Astrocyte (in vitro differentiated cells and primary cell): ENCODE measurements around the gene AMZ1. TPM values are rescaled to one million over a fixed set of nuclear protein-coding genes. Genes with fewer than 3 reads are reported as not detected.

ENCODE experiments used
- DNase-seq: peaks from one replicate; pipeline ENCODE4 v3.0.0-alpha.2; 2010; ENCODE audit warnings: low read depth
- FAIRE-seq: peaks from 2 replicates; lab custom pipeline; 2011; peaks lifted over from hg19 to GRCh38; lab: Jason Lieb, UNC
- H2AFZ ChIP-seq: 2 replicates; pipeline ENCODE4 v1.6.0; 2012; ENCODE audit warnings: low read depth, low read length, inconsistent platforms
- H3K27ac ChIP-seq: 2 replicates; pipeline ENCODE4 v1.5.1; 2011; ENCODE audit warnings: low read depth, low read length, inconsistent platforms
- H3K27me3 ChIP-seq: 2 replicates; pipeline ENCODE4 v1.6.0; 2011; ENCODE audit warnings: low read length, inconsistent platforms; ENCODE audit not compliant: insufficient read depth
- H3K36me3 ChIP-seq: 2 replicates; pipeline ENCODE4 v1.5.1; 2011; ENCODE audit warnings: low read length, inconsistent platforms; ENCODE audit not compliant: insufficient read depth
- H3K4me1 ChIP-seq: 2 replicates; pipeline ENCODE4 v1.5.1; 2011; ENCODE audit warnings: low read length, inconsistent platforms; ENCODE audit not compliant: insufficient read depth
- H3K4me2 ChIP-seq: 2 replicates; pipeline ENCODE4 v1.6.0; 2012; ENCODE audit warnings: low read length, inconsistent platforms
- H3K4me3 ChIP-seq: 2 replicates; pipeline ENCODE4 v1.5.1; 2011; ENCODE audit warnings: low read depth, mild to moderate bottlenecking, low read length, inconsistent platforms; ENCODE audit not compliant: insufficient read depth
- H3K79me2 ChIP-seq: 2 replicates; pipeline ENCODE4 v1.6.0; 2012; ENCODE audit warnings: mild to moderate bottlenecking, low read length, inconsistent platforms; ENCODE audit not compliant: insufficient read depth
- H3K9ac ChIP-seq: 2 replicates; pipeline ENCODE4 v1.6.0; 2012; ENCODE audit warnings: mild to moderate bottlenecking, low read length, inconsistent platforms
- H3K9me3 ChIP-seq: 2 replicates; pipeline ENCODE4 v1.5.1; 2012; ENCODE audit warnings: low read depth, mild to moderate bottlenecking, low read length, inconsistent platforms; ENCODE audit not compliant: insufficient read depth
- H4K20me1 ChIP-seq: 2 replicates; pipeline ENCODE4 v1.6.0; 2012; ENCODE audit warnings: low read length, inconsistent platforms; ENCODE audit not compliant: insufficient read depth
- H3K27ac Mint-ChIP-seq: one replicate; pipeline ENCODE4 v1.8.0; 2021; ENCODE audit warnings: mild to moderate bottlenecking, mixed read lengths; ENCODE audit not compliant: unreplicated experiment
- H3K27me3 Mint-ChIP-seq: one replicate; pipeline ENCODE4 v1.8.0; 2021; ENCODE audit warnings: low read depth, mixed read lengths; ENCODE audit not compliant: unreplicated experiment
- H3K36me3 Mint-ChIP-seq: one replicate; pipeline ENCODE4 v1.8.0; 2021; ENCODE audit warnings: low read depth, mixed read lengths; ENCODE audit not compliant: unreplicated experiment
- H3K4me1 Mint-ChIP-seq: one replicate; pipeline ENCODE4 v1.8.0; 2021; ENCODE audit warnings: low read depth, mixed read lengths; ENCODE audit not compliant: unreplicated experiment
- H3K4me3 Mint-ChIP-seq: one replicate; pipeline ENCODE4 v1.8.0; 2021; ENCODE audit warnings: mild to moderate bottlenecking, moderate library complexity, mixed read lengths; ENCODE audit not compliant: unreplicated experiment
- H3K9me3 Mint-ChIP-seq: one replicate; pipeline ENCODE4 v1.8.0; 2021; ENCODE audit warnings: mild to moderate bottlenecking, mixed read lengths; ENCODE audit not compliant: unreplicated experiment
- EZH2 ChIP-seq: IDR thresholded peaks from 2 replicates; pipeline ENCODE4 v1.6.1; 2012; ENCODE audit warnings: mild to moderate bottlenecking, low read length, inconsistent platforms; ENCODE audit not compliant: insufficient read depth
- total RNA-seq: library from RNA; stranded (reverse); gene quantifications from 2 replicates; pipeline ENCODE4 v1.2.1, GENCODE V29; 2021
- TF ChIP-seq, protein P1 (sequence below): IDR thresholded peaks from 2 replicates; pipeline ENCODE4 v1.5.1; 2011; ENCODE audit warnings: low read depth, mild to moderate bottlenecking, inconsistent platforms, low read length, moderate library complexity; ENCODE audit not compliant: insufficient read depth

AMZ1 gene
- total RNA-seq, 1 donor from 2014 or later: 3.4 TPM

GRCh38 chr7:2689343-2689847 is 1.4 kb downstream of the AMZ1 start:
- Histone ChIP-seq H2AFZ (no peak overlapping the region), H3K36me3 (no peaks in the 10 kb centered on the region), H3K4me1 (peaks cover 33% of the 10 kb centered on the region), H4K20me1 (peaks cover 5% of the 10 kb centered on the region), H3K4me3 (peak overlapping the region; percentile 49), H3K9me3 (no peaks in the 10 kb centered on the region), H3K9ac (no peak overlapping the region), H3K4me2 (peak overlapping the region; percentile 76), H3K79me2 (no peaks in the 10 kb centered on the region), H3K27ac (no peak overlapping the region), H3K27me3 (peaks cover 8% of the 10 kb centered on the region)
- H3K27ac Mint-ChIP-seq: peak overlapping the region; percentile 47
- peak overlapping the region; percentile 83 for H3K4me3 Mint-ChIP-seq
- FAIRE-seq: no peak
- no peaks in the 10 kb centered on the region for H3K9me3 Mint-ChIP-seq
- H3K4me1 Mint-ChIP-seq: peaks cover 13% of the 10 kb centered on the region
- no peak for DNase-seq
- peaks cover 3% of the 10 kb centered on the region for H3K36me3 Mint-ChIP-seq
- TF ChIP-seq, protein P1, sequence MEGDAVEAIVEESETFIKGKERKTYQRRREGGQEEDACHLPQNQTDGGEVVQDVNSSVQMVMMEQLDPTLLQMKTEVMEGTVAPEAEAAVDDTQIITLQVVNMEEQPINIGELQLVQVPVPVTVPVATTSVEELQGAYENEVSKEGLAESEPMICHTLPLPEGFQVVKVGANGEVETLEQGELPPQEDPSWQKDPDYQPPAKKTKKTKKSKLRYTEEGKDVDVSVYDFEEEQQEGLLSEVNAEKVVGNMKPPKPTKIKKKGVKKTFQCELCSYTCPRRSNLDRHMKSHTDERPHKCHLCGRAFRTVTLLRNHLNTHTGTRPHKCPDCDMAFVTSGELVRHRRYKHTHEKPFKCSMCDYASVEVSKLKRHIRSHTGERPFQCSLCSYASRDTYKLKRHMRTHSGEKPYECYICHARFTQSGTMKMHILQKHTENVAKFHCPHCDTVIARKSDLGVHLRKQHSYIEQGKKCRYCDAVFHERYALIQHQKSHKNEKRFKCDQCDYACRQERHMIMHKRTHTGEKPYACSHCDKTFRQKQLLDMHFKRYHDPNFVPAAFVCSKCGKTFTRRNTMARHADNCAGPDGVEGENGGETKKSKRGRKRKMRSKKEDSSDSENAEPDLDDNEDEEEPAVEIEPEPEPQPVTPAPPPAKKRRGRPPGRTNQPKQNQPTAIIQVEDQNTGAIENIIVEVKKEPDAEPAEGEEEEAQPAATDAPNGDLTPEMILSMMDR: no peak
- no peak for TF ChIP-seq EZH2
- peaks cover 19% of the 10 kb centered on the region for H3K27me3 Mint-ChIP-seq

- TF ChIP-seq, protein P1: no peak
- peak overlapping the region; percentile 94 for H3K27ac Mint-ChIP-seq
- peaks cover 5% of the 10 kb centered on the region for H4K20me1 ChIP-seq
- H3K4me1 ChIP-seq: peaks cover 33% of the 10 kb centered on the region
- no peaks in the 10 kb centered on the region for H3K9me3 ChIP-seq
- no peak overlapping the region for H3K4me3 ChIP-seq
- peaks cover 13% of the 10 kb centered on the region for H3K4me1 Mint-ChIP-seq
- H3K27ac ChIP-seq: no peak overlapping the region
- DNase-seq (peak; percentile 58), FAIRE-seq (no peak)
- H3K9me3 Mint-ChIP-seq: no peaks in the 10 kb centered on the region
- no peaks in the 10 kb centered on the region for H3K36me3 ChIP-seq
- H3K36me3 Mint-ChIP-seq: peaks cover 3% of the 10 kb centered on the region
- H3K4me2 ChIP-seq: peak overlapping the region; percentile 36
- H3K9ac ChIP-seq: no peak overlapping the region
- no peak overlapping the region for H2AFZ ChIP-seq
- peak overlapping the region; percentile 70 for H3K4me3 Mint-ChIP-seq
- no peaks in the 10 kb centered on the region for H3K79me2 ChIP-seq
- H3K27me3 ChIP-seq: peaks cover 8% of the 10 kb centered on the region
- peaks cover 19% of the 10 kb centered on the region for H3K27me3 Mint-ChIP-seq
Observed at GRCh38 chr7:2689951-2690705, 2.1 kb downstream of the AMZ1 start.
